GM12892 (cell line): ENCODE data around the gene TMEM150A.

ENCODE experiments used
- POLR2A ChIP-seq: IDR thresholded peaks from 2 replicates; pipeline ENCODE4 v1.6.1; 2011; ENCODE audit warnings: low read depth, low read length, control low read depth
- POLR2AphosphoS5 ChIP-seq: IDR thresholded peaks from 2 replicates; pipeline ENCODE4 v1.6.1; 2011; ENCODE audit warnings: low read depth, low read length, control low read depth

DNA sequence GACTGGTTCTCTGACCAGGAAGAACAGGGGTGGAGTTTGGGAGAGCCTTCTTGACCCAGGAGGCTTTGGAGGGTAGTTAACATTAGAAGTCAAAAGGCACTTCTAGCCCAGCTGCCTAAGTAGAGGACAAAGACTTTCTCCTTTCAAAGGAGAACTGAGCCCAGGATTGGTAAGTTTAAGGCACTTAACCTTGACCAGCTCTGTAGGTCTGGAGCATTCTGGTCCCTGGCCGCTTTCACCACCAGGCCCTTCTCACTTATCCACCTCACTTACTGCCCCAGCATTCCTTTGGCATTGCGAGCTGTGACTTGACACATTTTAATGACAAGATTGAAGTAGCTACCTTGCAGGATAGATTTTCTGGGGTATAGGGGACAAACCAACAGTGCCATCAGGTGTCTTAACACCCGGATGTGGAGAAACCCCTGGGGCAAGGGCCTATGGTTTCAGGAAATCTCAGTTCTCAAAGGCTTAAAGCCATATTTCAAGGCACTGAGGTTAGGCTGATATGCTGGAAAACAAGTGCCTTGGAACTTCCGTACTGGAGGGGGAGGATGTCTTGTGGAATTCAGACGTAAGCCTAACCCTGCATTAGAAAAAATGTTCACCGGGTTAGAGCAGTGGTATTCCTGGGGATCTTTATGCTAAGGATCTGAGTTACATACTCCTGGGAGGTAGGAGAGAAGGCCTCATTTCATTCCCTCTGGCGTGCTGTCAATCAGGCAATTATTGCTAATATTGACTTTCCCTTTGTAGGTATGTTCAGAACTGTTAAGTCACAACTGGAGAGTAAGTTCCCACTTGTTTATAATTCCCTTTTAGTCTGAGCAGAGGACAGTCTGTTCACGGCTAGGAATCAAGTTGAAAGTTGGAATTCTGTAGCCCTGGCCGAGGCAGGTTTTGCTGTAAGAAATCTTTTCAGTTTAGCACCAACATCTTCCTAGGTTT is 5.0 kb upstream of the TMEM150A start:
- no peak for TF ChIP-seq POLR2A
- no peak for TF ChIP-seq POLR2AphosphoS5
